GM12873 (cell line): ENCODE measurements around the gene GLTP.

Experiments
- TF ChIP-seq, protein P1 (sequence below): IDR thresholded peaks from 2 replicates; pipeline ENCODE4 v1.5.1; 2012; ENCODE audit warnings: low read depth, mild to moderate bottlenecking, moderate library complexity, low read length, control low read depth; ENCODE audit not compliant: insufficient read depth; ENCODE audit errors: missing control alignments

Gene GLTP

DNA sequence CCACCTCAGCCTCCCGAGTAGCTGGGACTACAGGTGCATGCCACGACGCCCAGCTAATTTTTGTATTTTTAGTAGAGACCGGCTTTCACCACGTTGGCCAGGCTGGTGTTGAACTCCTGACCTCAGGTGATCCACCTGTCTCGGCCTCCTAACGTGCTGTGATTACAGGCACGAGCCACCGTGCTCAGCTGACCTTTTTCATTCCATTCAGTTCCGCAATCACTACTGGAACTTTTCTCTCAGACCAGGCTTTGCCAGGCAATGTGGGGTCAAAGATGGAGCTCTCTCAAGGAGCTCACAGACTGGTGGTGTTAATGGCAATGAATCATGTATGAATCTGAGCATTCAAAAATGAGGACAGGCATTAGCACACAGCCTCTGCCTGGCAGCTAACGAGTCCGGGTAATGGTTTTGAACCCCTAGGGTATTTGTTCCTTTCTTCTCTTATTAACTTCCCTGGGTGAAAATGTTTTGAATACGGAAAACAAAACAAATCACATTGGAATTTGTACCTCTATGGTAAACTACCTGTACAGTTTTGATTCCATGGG is 10.4 kb upstream of the GLTP start:
- TF ChIP-seq, protein P1, sequence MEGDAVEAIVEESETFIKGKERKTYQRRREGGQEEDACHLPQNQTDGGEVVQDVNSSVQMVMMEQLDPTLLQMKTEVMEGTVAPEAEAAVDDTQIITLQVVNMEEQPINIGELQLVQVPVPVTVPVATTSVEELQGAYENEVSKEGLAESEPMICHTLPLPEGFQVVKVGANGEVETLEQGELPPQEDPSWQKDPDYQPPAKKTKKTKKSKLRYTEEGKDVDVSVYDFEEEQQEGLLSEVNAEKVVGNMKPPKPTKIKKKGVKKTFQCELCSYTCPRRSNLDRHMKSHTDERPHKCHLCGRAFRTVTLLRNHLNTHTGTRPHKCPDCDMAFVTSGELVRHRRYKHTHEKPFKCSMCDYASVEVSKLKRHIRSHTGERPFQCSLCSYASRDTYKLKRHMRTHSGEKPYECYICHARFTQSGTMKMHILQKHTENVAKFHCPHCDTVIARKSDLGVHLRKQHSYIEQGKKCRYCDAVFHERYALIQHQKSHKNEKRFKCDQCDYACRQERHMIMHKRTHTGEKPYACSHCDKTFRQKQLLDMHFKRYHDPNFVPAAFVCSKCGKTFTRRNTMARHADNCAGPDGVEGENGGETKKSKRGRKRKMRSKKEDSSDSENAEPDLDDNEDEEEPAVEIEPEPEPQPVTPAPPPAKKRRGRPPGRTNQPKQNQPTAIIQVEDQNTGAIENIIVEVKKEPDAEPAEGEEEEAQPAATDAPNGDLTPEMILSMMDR: no peak

DNA sequence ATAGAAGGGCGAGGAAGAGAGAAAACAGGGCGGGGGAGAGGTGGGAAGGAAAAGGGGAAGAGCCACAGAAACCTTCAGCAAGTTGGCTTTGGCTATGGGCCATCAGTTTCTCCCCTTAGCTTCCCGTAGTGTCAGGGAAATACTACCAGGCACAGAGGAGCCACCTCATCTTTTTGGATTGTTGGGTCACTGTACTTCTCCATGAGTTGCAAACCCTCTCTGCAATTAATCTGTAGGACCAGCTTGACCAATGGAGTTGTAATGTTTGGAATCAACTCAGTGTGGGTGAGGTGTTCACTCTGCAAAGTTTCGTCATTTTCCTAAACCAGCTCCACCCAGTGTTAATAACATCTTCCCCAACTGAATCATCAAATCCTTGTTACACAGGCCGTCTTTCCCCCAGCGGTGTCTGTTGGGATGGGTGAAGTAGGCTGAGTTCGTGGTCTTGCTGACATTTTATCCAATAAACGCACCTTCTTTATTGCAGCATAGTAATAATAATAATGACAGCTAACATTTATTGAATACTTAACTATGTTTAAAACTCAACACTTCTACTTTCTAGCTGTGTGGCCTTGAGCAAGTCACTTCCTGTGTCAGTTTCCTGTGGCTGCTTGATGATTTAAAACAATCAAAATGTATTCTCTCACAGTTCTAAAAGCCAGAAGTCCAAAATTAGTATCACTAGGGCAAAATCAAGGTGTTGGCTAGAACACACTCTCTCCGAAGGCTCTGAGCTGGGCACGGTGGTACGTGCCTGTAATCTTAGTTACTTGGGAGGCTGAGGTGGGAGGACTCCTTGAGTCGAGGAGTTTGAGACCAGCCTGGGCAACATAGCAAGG is 8.1 kb upstream of the GLTP start:
- TF ChIP-seq, protein P1: peak; percentile 1

DNA sequence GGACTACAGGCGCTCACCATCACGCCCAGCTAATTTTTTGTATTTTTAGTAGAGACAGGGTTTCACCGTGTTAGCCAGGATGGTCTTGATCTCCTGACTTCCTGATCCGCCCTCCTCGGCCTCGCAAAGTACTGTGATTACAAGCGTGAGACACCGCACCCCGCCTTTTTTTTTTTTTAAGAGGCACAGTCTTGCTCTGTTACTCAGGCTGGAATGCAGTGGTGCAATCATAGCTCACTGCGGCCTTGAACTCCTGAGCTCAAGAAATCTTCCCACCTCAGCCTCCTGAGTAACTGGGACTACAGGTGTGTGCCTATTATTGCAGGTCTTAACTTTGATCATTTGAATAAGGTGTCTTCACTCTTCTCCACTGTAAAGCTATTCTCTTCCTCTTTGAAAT is 5.3 kb upstream of the GLTP start:
- TF ChIP-seq, protein P1: no peak

DNA sequence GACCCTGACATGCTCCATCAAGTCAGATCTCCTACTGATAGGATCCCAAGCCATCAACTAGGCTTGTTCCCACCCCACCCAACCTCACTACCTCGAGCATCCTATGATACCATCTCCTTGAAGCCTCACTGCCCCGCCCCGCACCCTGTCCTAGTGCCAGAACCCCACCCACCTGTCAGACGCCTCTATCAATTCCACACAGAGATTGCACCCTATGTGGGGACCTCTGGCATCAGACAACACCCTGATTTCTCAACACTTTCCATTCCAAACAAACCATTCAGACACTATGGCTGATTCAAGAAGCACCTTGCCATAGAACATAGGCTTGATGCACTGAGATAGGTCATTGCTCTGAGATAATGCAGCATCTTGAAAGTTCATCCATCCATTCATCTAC is 3.1 kb upstream of the GLTP start:
- TF ChIP-seq, protein P1: no peak

DNA sequence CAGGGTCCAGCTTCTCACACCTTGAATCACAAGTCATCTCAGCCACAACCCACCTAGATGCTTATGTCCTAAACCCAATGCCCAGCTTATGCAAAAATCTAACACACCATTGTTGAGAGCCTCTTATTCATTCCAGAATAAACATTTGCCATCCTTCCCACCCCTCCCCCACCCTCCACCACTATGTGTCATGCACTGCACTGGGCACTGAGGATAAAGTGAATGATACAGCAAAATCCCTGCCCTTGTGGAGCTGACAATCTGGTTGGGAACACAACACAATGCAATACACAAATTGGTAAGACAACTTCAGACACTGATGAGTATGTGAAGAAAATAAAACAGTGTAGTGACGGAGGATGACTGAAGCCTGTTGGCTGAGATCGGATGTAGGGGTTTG is 1.4 kb upstream of the GLTP start:
- TF ChIP-seq, protein P1: no peak

DNA sequence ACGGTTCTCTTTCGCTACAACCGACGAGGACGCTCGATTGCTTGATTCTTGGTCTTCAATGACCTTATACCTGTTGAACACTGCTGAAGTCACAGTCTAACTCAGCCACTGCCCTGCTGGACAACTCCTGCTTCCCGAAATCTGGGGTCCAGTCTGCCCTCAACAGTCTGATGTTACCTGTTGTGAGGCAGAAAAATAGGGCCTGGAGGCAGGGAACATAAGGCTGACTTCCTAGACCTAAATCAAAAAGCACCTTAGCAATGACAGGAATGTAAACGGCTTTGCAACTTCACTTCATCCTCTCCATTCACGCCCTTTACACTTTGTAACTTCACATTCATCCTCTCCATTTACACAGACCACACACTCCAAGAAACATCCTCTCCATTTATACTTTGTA is 597 bp upstream of the GLTP start:
- TF ChIP-seq, protein P1: no peak

DNA sequence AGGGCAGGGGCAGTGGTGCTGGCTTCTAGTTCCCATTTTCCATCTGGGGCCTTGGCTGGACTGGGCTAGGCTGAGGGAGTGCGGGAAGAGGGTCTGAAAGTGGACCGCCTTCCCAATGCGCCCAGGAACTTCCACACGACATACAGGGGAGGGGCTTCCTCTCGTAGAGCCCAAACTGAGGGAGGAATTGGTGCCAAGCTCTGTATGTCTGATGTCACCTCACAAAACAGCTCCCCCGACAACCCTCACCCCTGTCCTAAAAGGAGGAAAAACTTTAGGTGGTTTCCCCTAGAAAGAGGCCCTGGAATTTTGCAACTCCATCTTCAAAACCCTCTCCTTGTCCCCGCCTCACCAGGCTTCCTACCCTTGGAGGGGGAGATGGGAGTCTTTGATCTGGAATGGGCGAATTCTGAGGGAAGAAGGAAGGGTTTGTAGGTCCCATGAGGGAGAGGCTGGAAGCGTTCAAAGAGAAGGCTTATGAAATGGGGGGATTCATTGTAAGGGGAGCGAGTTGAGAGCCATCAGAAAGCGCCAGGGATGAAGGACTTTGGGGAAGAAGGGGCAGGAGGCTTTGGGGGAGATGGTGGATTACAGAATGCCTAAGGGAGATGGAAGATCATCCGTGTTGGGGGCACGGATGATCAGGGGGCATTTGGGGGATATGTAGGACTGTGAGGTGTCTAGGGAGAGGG is 844 bp downstream of the GLTP start:
- TF ChIP-seq, protein P1: no peak
